Neural progenitor cell (in vitro differentiated cells): ENCODE data around the gene AMIGO2. TPM values are rescaled to one million over a fixed set of nuclear protein-coding genes. Genes with fewer than 3 reads are reported as not detected.

ENCODE experiments used
- DNase-seq: peaks from one replicate; pipeline ENCODE4 v3.0.0-alpha.2; 2016; ENCODE audit warnings: low spot score
- H2AFZ ChIP-seq: fragments of 200-600 bp; sonication (generic); replicated peaks from 2 replicates; pipeline ENCODE4 v1.6.1; 2016; ENCODE audit warnings: antibody characterized with exemption
- H3F3A ChIP-seq: fragments of 200-600 bp; sonication (generic); 2 replicates; pipeline ENCODE4 v1.6.1; 2016; ENCODE audit warnings: antibody characterized with exemption, low read depth
- H3K27ac ChIP-seq: fragments of 200-600 bp; sonication (generic); 2 replicates; pipeline ENCODE4 v1.5.1; 2016; ENCODE audit warnings: mild to moderate bottlenecking
- H3K27me3 ChIP-seq: fragments of 200-600 bp; sonication (generic); 2 replicates; pipeline ENCODE4 v1.6.1; 2016; ENCODE audit warnings: mild to moderate bottlenecking, moderate library complexity
- H3K36me3 ChIP-seq: fragments of 200-600 bp; sonication (generic); 2 replicates; pipeline ENCODE4 v1.5.1; 2016
- H3K4me1 ChIP-seq: fragments of 200-600 bp; sonication (generic); 2 replicates; pipeline ENCODE4 v1.6.1; 2016; ENCODE audit warnings: mixed run types
- H3K4me2 ChIP-seq: fragments of 200-600 bp; sonication (generic); 2 replicates; pipeline ENCODE4 v1.6.1; 2016
- H3K4me3 ChIP-seq: fragments of 200-600 bp; sonication (generic); 2 replicates; pipeline ENCODE4 v1.5.1; 2016
- H3K79me2 ChIP-seq: fragments of 200-600 bp; sonication (generic); 2 replicates; pipeline ENCODE4 v1.6.1; 2016; ENCODE audit warnings: low read depth
- H3K9ac ChIP-seq: fragments of 200-600 bp; sonication (generic); 2 replicates; pipeline ENCODE4 v1.6.1; 2016
- H3K9me3 ChIP-seq: fragments of 200-600 bp; sonication (generic); 2 replicates; pipeline ENCODE4 v1.5.1; 2016; ENCODE audit warnings: low read depth
- H4K20me1 ChIP-seq: fragments of 200-600 bp; sonication (generic); 2 replicates; pipeline ENCODE4 v1.6.1; 2016; ENCODE audit warnings: low read depth
- H3K27ac Mint-ChIP-seq: 3 replicates; pipeline ENCODE4 v1.8.0; 2021; ENCODE audit warnings: mixed read lengths
- H3K27me3 Mint-ChIP-seq: 2 replicates; pipeline ENCODE4 v1.8.0; 2022; ENCODE audit warnings: low read depth, mild to moderate bottlenecking, inconsistent platforms, moderate library complexity, mixed read lengths; ENCODE audit not compliant: insufficient read depth
- H3K36me3 Mint-ChIP-seq: 3 replicates; pipeline ENCODE4 v1.8.0; 2021; ENCODE audit warnings: mixed read lengths
- H3K4me1 Mint-ChIP-seq: 3 replicates; pipeline ENCODE4 v1.8.0; 2021; ENCODE audit warnings: mixed read lengths
- H3K4me3 Mint-ChIP-seq: 3 replicates; pipeline ENCODE4 v1.8.0; 2021; ENCODE audit warnings: mild to moderate bottlenecking, moderate library complexity, mixed read lengths
- H3K9me3 Mint-ChIP-seq: 3 replicates; pipeline ENCODE4 v1.8.0; 2020; ENCODE audit warnings: mixed read lengths
- EZH2 ChIP-seq: fragments of 200-600 bp; sonication (generic); IDR thresholded peaks from 2 replicates; pipeline ENCODE4 v1.6.1; 2017; ENCODE audit warnings: antibody characterized with exemption, mild to moderate bottlenecking, moderate library complexity
- EZH2phosphoT487 ChIP-seq: fragments of 200-600 bp; sonication (generic); IDR thresholded peaks from 2 replicates; pipeline ENCODE4 v1.6.1; 2017; ENCODE audit warnings: antibody characterized with exemption
- total RNA-seq: library from RNA; depleted of rRNA; stranded (reverse); fragments of >200 nt; gene quantifications from 2 replicates; pipeline ENCODE4 v1.2.3, GENCODE V29; 2015; ENCODE audit warnings: low replicate concordance
- TF ChIP-seq, protein P1 (sequence below): fragments of 200-600 bp; sonication (generic); IDR thresholded peaks from 2 replicates; pipeline ENCODE4 v1.5.1; 2017; ENCODE audit warnings: antibody characterized with exemption, mild to moderate bottlenecking

AMIGO2 gene
- total RNA-seq, 1 donor from 2014 or later, result 1.6 TPM

DNA sequence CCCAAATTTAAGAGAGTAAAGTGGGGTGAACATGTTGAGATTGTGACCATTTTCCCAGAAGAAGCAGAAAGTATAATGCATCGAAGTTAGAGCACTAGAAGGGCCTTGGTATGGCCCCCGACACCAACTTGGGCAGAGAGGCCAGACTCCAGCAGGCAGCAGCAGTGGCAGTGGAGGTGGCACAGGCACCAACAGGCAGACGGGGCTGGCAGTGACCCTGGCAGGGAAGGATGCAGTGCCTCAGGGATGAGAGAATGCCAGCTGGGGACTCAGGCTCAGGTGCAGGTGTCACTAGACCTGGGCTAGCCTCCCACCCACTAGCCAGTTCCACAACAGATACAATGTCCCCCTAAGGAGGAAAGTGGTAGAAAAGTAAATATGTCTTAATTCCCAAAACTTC is 27.7 kb upstream of the AMIGO2 start:
- Histone ChIP-seq H2AFZ (no peak overlapping the region), H3K27me3 (no peaks in the 10 kb centered on the region), H3K4me1 (no peaks in the 10 kb centered on the region), H3K4me3 (no peak overlapping the region), H3K36me3 (no peaks in the 10 kb centered on the region), H4K20me1 (no peaks in the 10 kb centered on the region), H3K9me3 (no peaks in the 10 kb centered on the region), H3K79me2 (no peaks in the 10 kb centered on the region), H3F3A (no peaks in the 10 kb centered on the region), H3K4me2 (no peak overlapping the region), H3K27ac (no peak overlapping the region), H3K9ac (no peak overlapping the region)
- H3K4me3 Mint-ChIP-seq, result no peak overlapping the region
- no peak for DNase-seq
- H3K36me3 Mint-ChIP-seq, result no peaks in the 10 kb centered on the region
- H3K27me3 Mint-ChIP-seq, result no peaks in the 10 kb centered on the region
- no peak for TF ChIP-seq EZH2phosphoT487
- no peaks in the 10 kb centered on the region for H3K9me3 Mint-ChIP-seq
- H3K27ac Mint-ChIP-seq, result no peak overlapping the region
- peaks cover 3% of the 10 kb centered on the region for H3K4me1 Mint-ChIP-seq

DNA sequence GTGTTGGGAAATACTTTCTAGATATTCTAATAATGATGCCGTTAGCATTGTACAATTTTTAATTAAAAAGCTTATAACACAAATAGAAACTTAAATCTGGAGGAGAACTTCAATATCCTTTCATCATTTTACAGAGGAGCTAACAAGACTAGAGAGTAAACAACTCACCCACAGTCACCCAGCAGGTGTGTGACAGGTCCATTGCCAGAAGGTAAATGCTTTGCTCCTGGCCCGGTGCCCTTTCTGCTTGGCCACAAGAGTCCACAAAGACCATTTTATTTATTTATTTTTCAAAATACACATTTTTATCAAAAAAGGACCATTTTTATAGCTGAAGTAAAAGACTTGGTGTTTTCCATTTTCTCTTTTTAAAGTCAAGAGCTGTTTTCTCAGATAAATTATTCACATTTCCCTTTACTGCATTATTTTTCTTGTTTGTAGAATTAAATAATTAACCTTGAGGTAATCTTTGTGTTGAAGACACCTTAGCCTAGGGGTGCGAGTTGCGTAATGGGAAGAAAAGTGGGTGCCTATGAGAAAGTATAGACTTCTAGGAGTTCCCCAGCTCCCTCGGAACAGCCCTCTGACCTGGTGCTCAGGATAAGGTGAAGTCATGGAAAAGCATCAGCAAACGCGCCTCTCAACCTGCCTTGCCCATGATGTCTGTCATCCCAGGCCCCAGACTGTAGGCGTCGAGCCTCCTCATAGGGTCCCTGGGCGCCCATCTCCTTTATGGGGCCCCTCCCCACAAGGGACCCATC is 26.3 kb upstream of the AMIGO2 start:
- no peaks in the 10 kb centered on the region for H3K79me2 ChIP-seq
- no peak overlapping the region for H2AFZ ChIP-seq
- no peaks in the 10 kb centered on the region for H3F3A ChIP-seq
- H3K36me3 Mint-ChIP-seq, result no peaks in the 10 kb centered on the region
- no peak overlapping the region for H3K4me2 ChIP-seq
- DNase-seq, result no peak
- no peaks in the 10 kb centered on the region for H3K4me1 ChIP-seq
- H3K4me3 ChIP-seq, result no peak overlapping the region
- no peaks in the 10 kb centered on the region for H3K9me3 ChIP-seq
- H3K4me3 Mint-ChIP-seq, result no peak overlapping the region
- H3K27me3 Mint-ChIP-seq, result no peaks in the 10 kb centered on the region
- no peak for TF ChIP-seq EZH2
- TF ChIP-seq, protein P1, sequence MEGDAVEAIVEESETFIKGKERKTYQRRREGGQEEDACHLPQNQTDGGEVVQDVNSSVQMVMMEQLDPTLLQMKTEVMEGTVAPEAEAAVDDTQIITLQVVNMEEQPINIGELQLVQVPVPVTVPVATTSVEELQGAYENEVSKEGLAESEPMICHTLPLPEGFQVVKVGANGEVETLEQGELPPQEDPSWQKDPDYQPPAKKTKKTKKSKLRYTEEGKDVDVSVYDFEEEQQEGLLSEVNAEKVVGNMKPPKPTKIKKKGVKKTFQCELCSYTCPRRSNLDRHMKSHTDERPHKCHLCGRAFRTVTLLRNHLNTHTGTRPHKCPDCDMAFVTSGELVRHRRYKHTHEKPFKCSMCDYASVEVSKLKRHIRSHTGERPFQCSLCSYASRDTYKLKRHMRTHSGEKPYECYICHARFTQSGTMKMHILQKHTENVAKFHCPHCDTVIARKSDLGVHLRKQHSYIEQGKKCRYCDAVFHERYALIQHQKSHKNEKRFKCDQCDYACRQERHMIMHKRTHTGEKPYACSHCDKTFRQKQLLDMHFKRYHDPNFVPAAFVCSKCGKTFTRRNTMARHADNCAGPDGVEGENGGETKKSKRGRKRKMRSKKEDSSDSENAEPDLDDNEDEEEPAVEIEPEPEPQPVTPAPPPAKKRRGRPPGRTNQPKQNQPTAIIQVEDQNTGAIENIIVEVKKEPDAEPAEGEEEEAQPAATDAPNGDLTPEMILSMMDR, result no peak
- no peak for TF ChIP-seq EZH2phosphoT487
- no peak overlapping the region for H3K9ac ChIP-seq
- no peak overlapping the region for H3K27ac Mint-ChIP-seq
- no peak overlapping the region for H3K27ac ChIP-seq
- H3K27me3 ChIP-seq, result no peaks in the 10 kb centered on the region
- peaks cover 3% of the 10 kb centered on the region for H3K4me1 Mint-ChIP-seq
- no peaks in the 10 kb centered on the region for H3K36me3 ChIP-seq
- no peaks in the 10 kb centered on the region for H3K9me3 Mint-ChIP-seq
- no peaks in the 10 kb centered on the region for H4K20me1 ChIP-seq

DNA sequence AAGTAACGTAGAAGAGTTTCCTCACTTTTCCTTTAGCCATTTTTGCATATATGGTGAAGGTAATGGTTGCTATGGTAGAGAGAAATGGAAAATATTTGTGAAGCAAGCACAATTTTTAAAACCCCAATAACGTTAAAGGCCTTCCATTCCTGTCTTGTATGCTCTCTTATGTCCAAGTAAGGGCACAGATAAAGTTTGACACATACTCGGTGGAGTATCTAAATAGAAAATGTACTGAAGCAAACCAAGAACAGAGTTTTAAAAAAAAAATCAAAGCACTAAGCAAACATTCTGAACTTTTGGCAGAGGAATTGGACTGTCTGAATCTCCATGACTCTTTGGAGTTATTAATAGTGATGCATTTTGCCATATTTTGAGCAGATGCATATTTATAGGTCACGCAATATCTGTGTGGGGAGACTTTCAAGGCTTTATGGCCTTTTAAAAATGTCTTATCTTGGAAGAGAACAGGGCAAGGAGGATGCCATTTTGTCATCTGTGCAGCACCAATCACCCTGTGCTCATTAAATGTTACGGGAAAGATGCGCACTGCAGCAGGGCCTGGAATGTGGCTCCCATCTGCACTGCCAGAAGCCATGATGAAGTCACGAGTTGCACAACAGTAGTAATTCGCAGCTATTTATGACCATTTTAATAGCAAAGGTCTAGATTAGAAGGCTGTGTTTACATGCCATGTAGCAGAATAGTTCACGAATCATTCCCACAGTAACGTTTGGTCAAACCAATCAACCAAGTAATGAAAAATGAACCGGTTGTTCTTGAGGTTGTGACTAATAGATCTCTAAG is 23.3 kb upstream of the AMIGO2 start:
- no peaks in the 10 kb centered on the region for H3K36me3 Mint-ChIP-seq
- no peaks in the 10 kb centered on the region for H3K27me3 ChIP-seq
- peaks cover 3% of the 10 kb centered on the region for H3K4me1 Mint-ChIP-seq
- no peaks in the 10 kb centered on the region for H3F3A ChIP-seq
- no peaks in the 10 kb centered on the region for H4K20me1 ChIP-seq
- no peaks in the 10 kb centered on the region for H3K4me1 ChIP-seq
- H3K9ac ChIP-seq, result no peak overlapping the region
- no peaks in the 10 kb centered on the region for H3K9me3 ChIP-seq
- no peaks in the 10 kb centered on the region for H3K36me3 ChIP-seq
- no peak overlapping the region for H3K27ac ChIP-seq
- no peaks in the 10 kb centered on the region for H3K9me3 Mint-ChIP-seq
- no peaks in the 10 kb centered on the region for H3K79me2 ChIP-seq
- H3K27me3 Mint-ChIP-seq, result no peaks in the 10 kb centered on the region
- H3K27ac Mint-ChIP-seq, result no peak overlapping the region
- H2AFZ ChIP-seq, result no peak overlapping the region
- DNase-seq, result no peak
- H3K4me3 ChIP-seq, result no peak overlapping the region
- TF ChIP-seq, protein P1, result no peak
- TF ChIP-seq EZH2, result no peak
- TF ChIP-seq EZH2phosphoT487, result no peak
- no peak overlapping the region for H3K4me2 ChIP-seq
- no peak overlapping the region for H3K4me3 Mint-ChIP-seq

DNA sequence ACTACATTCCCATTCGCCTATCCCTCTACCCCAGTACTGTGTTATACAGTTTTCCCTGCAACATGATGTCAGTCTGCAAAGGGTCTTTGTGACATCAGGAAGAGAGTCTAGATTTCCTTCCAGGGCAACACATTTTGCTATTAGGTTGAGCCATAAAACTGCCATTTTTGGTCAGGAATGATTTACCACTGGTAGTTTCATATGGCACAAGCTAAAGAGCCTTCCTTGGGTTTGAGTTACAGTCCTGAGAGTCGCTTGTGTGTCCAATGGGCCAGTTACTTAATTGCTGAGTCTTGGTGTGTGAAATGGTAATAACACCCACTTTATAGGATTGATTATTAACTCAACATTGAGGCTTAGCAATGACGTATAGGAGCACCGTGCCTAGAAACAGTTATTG is 22.6 kb upstream of the AMIGO2 start:
- no peaks in the 10 kb centered on the region for H3F3A ChIP-seq
- no peaks in the 10 kb centered on the region for H3K27me3 ChIP-seq
- no peak overlapping the region for H2AFZ ChIP-seq
- H3K9ac ChIP-seq, result no peak overlapping the region
- no peak for DNase-seq
- no peaks in the 10 kb centered on the region for H3K9me3 ChIP-seq
- H3K27ac Mint-ChIP-seq, result no peak overlapping the region
- no peak overlapping the region for H3K4me2 ChIP-seq
- H3K36me3 ChIP-seq, result no peaks in the 10 kb centered on the region
- no peaks in the 10 kb centered on the region for H3K27me3 Mint-ChIP-seq
- no peak overlapping the region for H3K27ac ChIP-seq
- H3K4me1 Mint-ChIP-seq, result peaks cover 3% of the 10 kb centered on the region
- no peak overlapping the region for H3K4me3 Mint-ChIP-seq
- no peaks in the 10 kb centered on the region for H3K4me1 ChIP-seq
- H3K79me2 ChIP-seq, result no peaks in the 10 kb centered on the region
- TF ChIP-seq EZH2 (no peak), EZH2phosphoT487 (no peak)
- TF ChIP-seq, protein P1, result no peak
- H3K36me3 Mint-ChIP-seq, result no peaks in the 10 kb centered on the region
- H3K9me3 Mint-ChIP-seq, result no peaks in the 10 kb centered on the region
- no peaks in the 10 kb centered on the region for H4K20me1 ChIP-seq
- no peak overlapping the region for H3K4me3 ChIP-seq
